ENCODE data around the gene CACNA1F. TPM values are rescaled to one million over a fixed set of nuclear protein-coding genes. Genes with fewer than 3 reads are reported as not detected.

Gene CACNA1F
- total RNA-seq, 1 donor, result 0.31 TPM

DNA sequence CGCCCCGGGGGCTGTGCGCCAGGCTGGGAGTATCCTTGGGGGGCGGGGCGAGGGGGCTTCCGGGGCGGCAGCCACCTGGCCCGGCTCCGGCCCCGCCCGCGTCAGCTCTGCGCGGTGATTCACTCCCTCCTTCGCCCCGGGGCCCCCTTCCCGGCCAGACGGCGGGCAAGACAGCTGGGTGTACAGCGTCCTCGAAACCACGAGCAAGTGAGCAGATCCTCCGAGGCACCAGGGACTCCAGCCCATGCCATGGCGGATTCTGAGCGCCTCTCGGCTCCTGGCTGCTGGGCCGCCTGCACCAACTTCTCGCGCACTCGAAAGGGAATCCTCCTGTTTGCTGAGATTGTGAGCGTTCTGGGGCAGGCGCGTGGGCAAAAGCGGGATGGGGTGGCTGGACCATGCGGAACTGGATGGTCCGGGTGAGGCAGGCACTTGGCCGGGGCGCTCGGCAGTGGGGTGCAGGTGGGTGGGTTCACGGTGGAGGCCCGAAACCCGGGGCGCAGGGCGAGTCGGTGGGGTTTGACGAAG lies 61.3 kb downstream of the CACNA1F start, which contains the start of gene PLP2:
Gene PLP2 (plus strand): TSS at position 147 of the 528 bp plus-strand sequence. CDS start 103 bp downstream, at position 250.
- Histone ChIP-seq H3K9me3 (ENCODE audit: low read depth, low read length) (no peaks in the 10 kb centered on the region), H3K4me3 (ENCODE audit: low read length) (peak within 1 kb of the TSS; percentile 62), H3K27me3 (ENCODE audit: insufficient read depth, low read length) (no peaks in the 10 kb centered on the region), H3K4me1 (ENCODE audit: insufficient read depth, low read length) (peaks cover 63% of the 10 kb centered on the region)

DNA sequence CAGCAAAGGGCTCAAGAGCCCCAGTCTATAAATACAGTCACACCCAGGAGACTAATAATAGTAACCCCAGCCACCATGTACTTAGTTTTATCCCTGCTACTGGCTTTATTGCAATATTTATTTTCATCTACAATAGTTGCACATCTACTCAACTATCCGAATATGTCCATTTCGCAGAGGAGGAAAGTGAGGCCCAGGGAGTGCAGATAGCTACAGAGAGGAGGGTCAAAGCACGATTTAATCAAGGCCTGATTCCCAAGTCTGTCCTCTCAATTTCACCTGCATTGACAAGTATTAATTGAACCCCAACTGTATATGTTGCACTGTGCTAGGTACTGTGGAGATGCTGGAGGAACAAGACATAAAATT lies 65.4 kb downstream of the CACNA1F start:
- H3K4me1 ChIP-seq (ENCODE audit: insufficient read depth, low read length), result peaks cover 55% of the 10 kb centered on the region
- H3K4me3 ChIP-seq (ENCODE audit: low read length), result peak overlapping the region; percentile 37
- H3K9me3 ChIP-seq (ENCODE audit: low read depth, low read length), result no peaks in the 10 kb centered on the region

DNA sequence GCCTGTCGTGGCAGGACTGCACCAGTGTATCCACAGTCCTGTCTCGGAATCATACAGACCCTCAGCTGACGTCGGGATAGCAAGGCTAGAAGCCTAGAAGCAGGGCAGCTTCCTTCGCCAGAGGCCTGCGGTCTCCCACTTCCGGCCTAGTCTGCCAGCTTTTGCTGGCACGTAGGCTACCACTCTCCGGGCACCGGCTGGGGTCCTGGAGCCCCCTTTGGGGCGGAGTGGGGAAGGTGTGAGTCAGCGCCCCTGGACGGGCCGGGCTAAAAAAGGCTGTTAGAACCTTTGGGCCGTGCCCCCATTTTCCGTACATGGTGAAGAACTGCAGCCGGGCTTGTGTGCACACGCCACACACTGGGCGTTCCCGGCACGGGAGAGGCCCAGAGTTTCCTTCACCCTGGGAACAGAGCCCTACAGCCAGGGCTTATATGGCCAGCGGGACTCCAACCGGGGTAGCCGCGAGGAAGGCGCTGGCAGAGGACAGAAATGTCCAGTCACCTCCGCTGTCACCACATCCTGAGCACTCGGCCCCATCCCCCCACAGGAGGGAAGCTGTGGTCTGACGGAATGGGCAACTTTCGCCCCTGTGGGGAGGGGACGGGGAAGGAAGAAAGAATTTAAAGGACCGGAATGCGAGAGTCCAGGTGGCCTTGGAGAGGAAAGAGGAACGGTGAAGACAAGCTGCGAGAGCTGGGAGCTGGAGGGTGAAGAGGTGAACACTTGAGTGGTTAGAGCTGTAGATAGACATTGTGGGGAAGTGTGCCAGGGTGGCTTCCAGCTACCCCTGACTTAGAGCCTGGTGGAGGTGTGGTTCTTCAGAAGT lies 66.0 kb downstream of the CACNA1F start:
- Histone ChIP-seq H3K27me3 (ENCODE audit: insufficient read depth, low read length) (no peaks in the 10 kb centered on the region), H3K9me3 (ENCODE audit: low read depth, low read length) (no peaks in the 10 kb centered on the region), H3K4me1 (ENCODE audit: insufficient read depth, low read length) (peaks cover 55% of the 10 kb centered on the region), H3K4me3 (ENCODE audit: low read length) (peak overlapping the region; percentile 37)

More for the DNA sequence above, 65.4 kb downstream of the CACNA1F start:
- H3K27me3 ChIP-seq (ENCODE audit: insufficient read depth, low read length), result no peaks in the 10 kb centered on the region

DNA sequence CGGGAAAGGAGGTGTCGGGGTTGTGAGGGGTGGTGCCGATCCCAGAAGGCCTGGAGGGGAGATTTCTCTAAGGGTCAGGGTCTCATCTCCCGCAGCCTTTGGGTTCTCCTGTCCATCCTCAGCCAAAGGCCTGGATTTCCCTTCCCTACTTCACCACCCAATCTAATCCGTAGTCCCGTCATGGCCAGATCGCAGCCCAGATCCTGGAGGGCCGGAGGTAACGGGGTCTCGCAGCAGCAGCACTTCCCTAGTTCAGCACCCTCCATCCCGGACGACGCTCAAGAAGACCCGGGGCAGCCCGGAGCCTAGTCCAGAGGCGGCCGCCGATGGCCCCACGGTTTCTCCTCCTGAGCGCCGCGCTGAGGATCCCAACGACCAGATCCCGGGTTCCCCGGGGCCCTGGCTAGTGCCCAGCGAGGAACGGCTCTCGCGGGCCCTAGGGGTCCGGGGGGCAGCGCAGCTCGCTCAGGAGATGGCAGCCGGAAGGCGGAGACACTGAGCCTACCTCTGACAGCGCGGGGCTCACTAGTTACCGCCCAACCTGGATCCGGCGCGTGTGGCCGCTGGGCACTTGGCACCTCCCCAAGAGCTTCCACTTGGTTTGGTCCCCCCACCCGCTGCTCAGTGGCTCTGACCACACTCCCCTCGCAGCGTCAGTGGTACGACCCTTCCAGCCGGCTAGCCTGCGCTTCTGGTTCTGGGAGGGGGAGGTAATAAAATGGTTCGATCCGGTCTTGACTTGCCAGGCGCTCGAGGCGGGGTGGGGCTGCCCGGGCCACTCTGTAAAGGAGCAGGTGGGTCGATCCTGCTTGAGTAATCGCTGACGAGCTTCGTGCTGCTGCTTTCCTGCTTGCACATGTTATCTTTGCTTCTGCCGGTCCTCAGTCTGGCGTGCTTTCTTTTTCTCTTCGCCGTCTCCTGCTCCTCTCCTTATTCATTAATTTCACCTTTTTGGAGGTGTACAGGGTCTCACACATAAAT lies 66.9 kb downstream of the CACNA1F start:
- H3K4me3 ChIP-seq (ENCODE audit: low read length), result peak overlapping the region; percentile 37
- H3K9me3 ChIP-seq (ENCODE audit: low read depth, low read length), result no peaks in the 10 kb centered on the region
- no peaks in the 10 kb centered on the region for H3K27me3 ChIP-seq (ENCODE audit: insufficient read depth, low read length)
- H3K4me1 ChIP-seq (ENCODE audit: insufficient read depth, low read length), result peaks cover 55% of the 10 kb centered on the region

DNA sequence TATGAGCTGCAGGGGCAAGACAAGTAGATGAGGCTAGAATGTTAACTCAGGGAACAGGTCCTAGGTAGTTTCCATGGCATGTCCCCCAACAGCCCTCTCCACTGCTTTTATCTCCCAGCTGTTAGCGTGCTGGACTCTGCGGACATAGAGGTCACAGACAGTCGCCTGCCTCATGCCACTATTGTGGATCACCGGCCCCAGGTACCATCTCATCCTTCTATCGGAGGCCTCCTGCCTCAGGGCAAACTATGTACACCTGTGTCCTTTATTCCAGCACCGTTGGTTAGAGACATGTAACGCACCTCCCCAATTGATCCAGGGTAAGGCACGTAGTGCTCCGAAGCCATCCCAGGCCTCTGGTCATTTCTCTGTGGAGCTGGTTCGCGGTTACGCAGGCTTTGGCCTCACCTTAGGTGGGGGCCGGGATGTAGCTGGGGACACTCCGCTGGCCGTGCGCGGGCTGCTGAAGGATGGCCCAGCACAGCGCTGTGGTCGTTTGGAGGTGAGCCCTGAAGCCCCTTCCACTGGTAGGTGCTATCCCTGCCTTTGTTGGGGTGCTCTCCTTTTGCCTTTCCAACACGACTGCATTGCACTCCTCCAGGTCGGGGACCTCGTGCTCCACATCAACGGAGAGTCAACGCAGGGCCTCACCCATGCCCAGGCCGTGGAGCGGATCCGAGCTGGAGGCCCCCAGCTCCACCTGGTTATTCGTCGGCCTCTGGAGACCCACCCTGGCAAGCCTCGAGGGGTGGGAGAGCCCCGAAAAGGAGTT lies 68.4 kb downstream of the CACNA1F start:
- Histone ChIP-seq H3K9me3 (ENCODE audit: low read depth, low read length) (no peaks in the 10 kb centered on the region), H3K27me3 (ENCODE audit: insufficient read depth, low read length) (no peaks in the 10 kb centered on the region), H3K4me3 (ENCODE audit: low read length) (no peak overlapping the region), H3K4me1 (ENCODE audit: insufficient read depth, low read length) (peaks cover 44% of the 10 kb centered on the region)

DNA sequence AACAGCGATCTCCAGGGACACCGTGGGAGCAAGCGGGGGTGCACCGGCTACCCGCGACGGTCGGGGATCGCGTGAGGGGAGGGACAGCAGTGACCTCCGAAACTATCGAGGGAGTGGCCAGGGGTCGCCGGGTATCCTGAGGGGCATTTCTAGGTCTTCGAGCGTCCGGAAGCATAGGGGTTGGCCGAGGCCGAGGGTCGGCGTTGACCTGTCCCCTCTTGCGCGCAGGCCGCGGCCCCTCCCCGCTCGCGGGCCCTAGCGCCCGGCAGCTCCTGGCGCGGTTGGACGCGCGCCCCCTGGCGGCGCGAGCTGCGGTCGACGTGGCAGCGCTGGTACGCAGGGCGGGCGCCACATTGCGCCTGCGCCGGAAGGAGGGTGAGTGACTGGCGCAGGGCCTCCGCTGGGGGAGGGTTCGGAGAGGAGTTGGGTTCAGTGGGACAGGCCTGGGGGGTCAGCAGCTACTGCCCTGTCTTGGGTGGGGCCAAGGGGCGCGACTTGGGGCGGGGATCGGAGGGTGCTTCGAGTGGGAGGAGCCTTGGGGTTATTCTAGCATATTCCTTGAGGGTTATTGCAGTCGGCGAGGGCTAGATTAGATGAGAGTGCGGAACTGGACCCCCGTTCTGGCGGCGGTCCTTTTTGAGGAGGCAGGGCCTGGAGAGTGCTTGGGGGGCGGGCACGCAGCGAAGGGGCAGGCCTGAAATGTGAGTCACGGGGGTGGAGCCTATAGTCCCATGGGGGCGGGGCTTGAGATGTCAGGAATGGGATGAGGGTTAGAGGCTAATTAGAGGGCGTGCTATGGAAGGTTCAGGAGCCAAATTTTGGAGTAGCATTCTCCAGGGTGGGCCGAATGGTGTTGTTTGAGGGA lies 69.4 kb downstream of the CACNA1F start:
- Histone ChIP-seq H3K4me3 (ENCODE audit: low read length) (peak overlapping the region; percentile 25), H3K4me1 (ENCODE audit: insufficient read depth, low read length) (peaks cover 35% of the 10 kb centered on the region), H3K9me3 (ENCODE audit: low read depth, low read length) (no peaks in the 10 kb centered on the region), H3K27me3 (ENCODE audit: insufficient read depth, low read length) (no peaks in the 10 kb centered on the region)

DNA sequence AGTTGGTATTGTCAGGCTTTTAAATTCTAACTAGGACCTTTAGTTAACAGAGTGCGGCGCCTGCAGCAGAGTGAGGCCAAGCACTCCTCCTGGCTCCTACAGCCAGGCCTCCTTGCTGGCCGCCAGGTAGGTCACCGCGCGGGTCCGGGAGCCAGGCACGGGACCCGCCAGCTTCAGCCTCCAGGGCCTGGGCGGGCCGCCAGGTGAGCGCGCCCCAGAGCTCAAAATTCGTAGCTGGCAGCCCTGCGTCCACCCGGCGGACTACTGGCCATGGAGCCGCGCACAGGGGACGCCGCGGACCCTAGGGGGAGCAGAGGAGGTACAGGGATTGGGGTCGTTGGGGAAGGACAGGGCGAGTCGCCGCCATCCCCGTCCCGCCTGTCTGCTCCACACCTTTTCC lies 70.5 kb downstream of the CACNA1F start, which contains the start of gene MAGIX:
Gene MAGIX (plus strand): TSS at position 139 of the 400 bp plus-strand sequence. CDS start 132 bp downstream, at position 271.
- Histone ChIP-seq H3K9me3 (ENCODE audit: low read depth, low read length) (no peaks in the 10 kb centered on the region), H3K27me3 (ENCODE audit: insufficient read depth, low read length) (no peaks in the 10 kb centered on the region), H3K4me1 (ENCODE audit: insufficient read depth, low read length) (peaks cover 25% of the 10 kb centered on the region), H3K4me3 (ENCODE audit: low read length) (peak within 1 kb of the TSS; percentile 25)

DNA sequence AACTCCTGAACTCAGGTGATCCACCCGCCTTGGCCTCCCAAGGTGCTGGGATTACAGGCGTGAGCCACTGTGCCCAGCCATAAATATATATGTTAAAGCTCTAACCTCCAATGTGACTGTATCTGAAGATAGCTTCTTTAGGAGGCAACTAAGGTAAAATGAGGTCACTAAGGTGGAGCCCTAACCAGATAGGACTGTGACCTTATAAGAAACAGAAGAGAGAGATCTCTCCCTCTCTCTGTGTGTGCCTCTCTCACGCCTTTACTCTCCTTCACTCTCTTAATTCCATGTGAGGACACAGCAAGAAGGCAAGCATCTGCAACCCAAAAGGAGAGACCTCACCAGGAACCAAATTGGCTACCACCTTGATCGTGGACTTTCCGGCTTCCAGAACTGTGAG lies 71.5 kb downstream of the CACNA1F start:
- peaks cover 21% of the 10 kb centered on the region for H3K4me1 ChIP-seq (ENCODE audit: insufficient read depth, low read length)
- no peaks in the 10 kb centered on the region for H3K27me3 ChIP-seq (ENCODE audit: insufficient read depth, low read length)
- H3K9me3 ChIP-seq (ENCODE audit: low read depth, low read length), result no peaks in the 10 kb centered on the region
- H3K4me3 ChIP-seq (ENCODE audit: low read length), result no peak overlapping the region

DNA sequence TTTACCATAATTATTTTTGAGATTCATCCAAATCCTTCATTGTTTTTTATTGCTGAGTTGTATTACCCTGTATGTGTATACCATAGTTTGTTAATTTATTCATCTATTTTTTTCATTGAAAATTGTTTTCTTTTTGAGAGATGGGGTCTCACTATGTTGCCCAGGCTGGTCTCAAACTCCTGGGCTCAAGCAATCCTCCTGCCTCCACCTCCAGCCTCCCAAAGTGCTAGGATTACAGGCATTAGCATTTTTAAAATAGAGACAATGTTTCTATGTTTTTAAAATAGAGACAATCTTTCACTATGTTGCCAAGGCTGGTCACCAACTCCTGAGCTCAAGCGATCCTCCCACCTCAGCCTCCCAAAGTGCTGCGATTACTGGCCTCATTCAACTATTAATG lies 72.2 kb downstream of the CACNA1F start:
- Histone ChIP-seq H3K9me3 (ENCODE audit: low read depth, low read length) (no peaks in the 10 kb centered on the region), H3K27me3 (ENCODE audit: insufficient read depth, low read length) (no peaks in the 10 kb centered on the region), H3K4me3 (ENCODE audit: low read length) (no peak overlapping the region), H3K4me1 (ENCODE audit: insufficient read depth, low read length) (peaks cover 19% of the 10 kb centered on the region)

DNA sequence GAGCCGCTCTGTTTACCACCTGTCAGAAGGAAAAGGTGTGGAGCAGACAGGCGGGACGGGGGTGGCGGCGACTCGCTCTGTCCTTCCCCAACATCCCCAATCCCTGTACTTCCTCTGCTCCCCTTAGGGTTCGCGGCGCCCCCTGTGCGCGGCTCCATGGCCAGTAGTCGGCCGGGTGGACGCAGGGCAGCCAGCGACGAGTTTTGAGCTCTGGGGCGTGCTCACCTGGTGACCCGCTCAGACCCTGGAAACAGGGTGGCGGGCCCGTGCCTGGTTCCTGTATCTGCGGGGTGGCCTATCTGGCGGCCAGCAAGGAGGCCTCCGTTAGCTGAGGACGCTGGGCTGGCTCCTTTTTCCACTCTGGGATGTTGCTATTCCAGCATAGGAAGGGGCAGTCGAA lies 75.9 kb downstream of the CACNA1F start:
- H3K9me3 ChIP-seq (ENCODE audit: low read depth, low read length), result no peaks in the 10 kb centered on the region
- H3K4me1 ChIP-seq (ENCODE audit: insufficient read depth, low read length), result peaks cover 13% of the 10 kb centered on the region
- no peak overlapping the region for H3K4me3 ChIP-seq (ENCODE audit: low read length)
- no peaks in the 10 kb centered on the region for H3K27me3 ChIP-seq (ENCODE audit: insufficient read depth, low read length)

DNA sequence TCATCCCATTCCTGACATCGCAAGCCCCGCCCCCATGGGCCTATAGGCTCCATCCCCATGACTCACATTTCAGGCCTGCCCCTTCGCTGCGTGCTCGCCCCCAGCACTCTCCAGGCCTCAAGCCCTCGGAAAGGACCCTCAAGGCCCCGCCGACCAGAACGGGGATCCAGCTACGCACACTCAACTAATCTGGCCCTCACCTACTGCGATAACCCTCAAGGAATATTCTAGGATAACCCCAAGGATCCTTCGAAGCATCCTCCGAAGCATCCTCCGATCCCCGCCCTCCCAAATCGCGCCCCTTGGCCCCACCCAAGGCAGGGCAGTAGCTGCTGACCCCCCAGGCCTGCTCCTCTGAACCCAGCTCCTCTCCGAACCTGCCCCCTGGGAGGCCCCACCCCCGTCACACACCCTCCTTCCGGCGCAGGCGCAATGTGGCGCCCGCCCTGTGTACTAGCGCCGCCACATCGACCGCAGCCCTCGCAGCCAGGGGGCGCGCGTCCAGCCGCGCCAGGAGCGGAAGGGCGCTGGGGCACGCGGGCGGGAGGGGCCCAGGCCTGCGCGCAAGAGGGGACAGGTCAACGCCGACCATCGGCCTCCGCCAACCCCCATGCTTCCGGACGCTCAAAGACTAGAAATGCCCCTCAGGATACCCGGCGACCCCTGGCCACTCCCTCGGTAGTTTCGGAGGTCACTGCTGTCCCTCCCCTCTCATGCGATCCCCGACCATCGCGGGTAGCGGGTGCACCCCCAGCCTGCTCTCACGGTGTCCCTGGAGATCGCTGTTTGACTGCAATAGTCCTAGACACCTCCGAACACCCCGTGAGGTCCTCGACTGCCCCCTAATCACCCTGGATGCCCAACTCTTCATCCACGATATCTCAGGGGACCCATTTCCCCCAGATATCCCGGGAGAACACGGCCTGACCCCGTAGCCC lies 77.0 kb downstream of the CACNA1F start:
- Histone ChIP-seq H3K4me1 (ENCODE audit: insufficient read depth, low read length) (peaks cover 13% of the 10 kb centered on the region), H3K9me3 (ENCODE audit: low read depth, low read length) (no peaks in the 10 kb centered on the region), H3K27me3 (ENCODE audit: insufficient read depth, low read length) (no peaks in the 10 kb centered on the region), H3K4me3 (ENCODE audit: low read length) (peak overlapping the region; percentile 52)

DNA sequence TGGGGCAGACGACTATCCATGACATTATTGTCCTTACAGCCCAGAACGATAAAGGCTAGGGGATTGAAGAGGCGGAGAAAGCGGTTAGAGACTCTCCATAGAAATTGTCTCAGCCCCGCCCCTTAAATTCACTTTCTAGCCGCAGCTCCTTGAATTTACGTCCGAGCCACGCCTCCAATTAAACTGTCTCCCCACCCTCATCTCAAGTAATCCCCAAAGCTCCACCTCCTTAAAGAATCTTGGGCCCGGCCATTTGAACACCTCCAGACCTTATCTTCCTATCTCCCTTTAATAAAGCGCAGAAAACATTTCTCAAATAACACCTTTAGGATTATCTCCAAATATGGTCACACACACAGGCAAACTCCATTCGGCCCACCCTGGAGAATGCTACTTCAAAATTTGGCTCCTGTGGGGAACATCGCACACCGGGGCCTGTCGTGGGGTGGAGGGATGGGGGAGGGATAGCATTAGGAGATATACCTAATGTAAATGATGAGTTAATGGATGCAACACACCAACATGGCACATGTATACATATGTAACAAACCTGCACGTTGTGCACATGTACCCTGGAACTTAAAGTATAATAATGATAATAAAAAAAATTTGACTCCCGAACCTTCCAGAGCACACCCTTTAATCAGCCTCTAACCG lies 77.8 kb downstream of the CACNA1F start:
- H3K4me3 ChIP-seq (ENCODE audit: low read length), result peak overlapping the region; percentile 52

More for the DNA sequence above, 77.8 kb downstream of the CACNA1F start:
- H3K9me3 ChIP-seq (ENCODE audit: low read depth, low read length), result no peaks in the 10 kb centered on the region
- no peaks in the 10 kb centered on the region for H3K27me3 ChIP-seq (ENCODE audit: insufficient read depth, low read length)
- H3K4me1 ChIP-seq (ENCODE audit: insufficient read depth, low read length), result peaks cover 13% of the 10 kb centered on the region

All from mononuclear cell (primary cell).